NB4 (cell line): ENCODE measurements around the gene NAT10.
A peak's percentile ranks its signal among the peaks of the same experiment; 100 is the strongest.

ENCODE experiments used
- DNase-seq: peaks from one replicate; pipeline ENCODE4 v3.0.0; 2010; ENCODE audit warnings: low read depth
- H3K4me3 ChIP-seq: one replicate; pipeline ENCODE4 v1.5.1; 2011; ENCODE audit warnings: mild to moderate bottlenecking, low read depth, low read length, moderate library complexity
- CTCF ChIP-seq: IDR thresholded peaks from one replicate; pipeline ENCODE4 v1.5.1; 2012; ENCODE audit warnings: low read depth, low read length
- MAX ChIP-seq: IDR thresholded peaks from 2 replicates; pipeline ENCODE4 v1.6.1; 2011; ENCODE audit warnings: low read depth, low read length
- MYC ChIP-seq: IDR thresholded peaks from 2 replicates; pipeline ENCODE4 v1.6.1; 2011; ENCODE audit warnings: low read depth, low read length
- POLR2A ChIP-seq: IDR thresholded peaks from 2 replicates; pipeline ENCODE4 v1.6.1; 2011; ENCODE audit warnings: mild to moderate bottlenecking; ENCODE audit not compliant: insufficient read length; ENCODE audit errors: extremely low read depth

The NAT10 gene

GRCh38 chr11:34161812-34162492 is 56.5 kb downstream of the NAT10 start:
- TF ChIP-seq MYC, result no peak
- TF ChIP-seq MAX, result no peak
- TF ChIP-seq CTCF, result no peak
- no peak for TF ChIP-seq POLR2A

GRCh38 chr11:34162493-34162820 is 57.0 kb downstream of the NAT10 start:
- no peak overlapping the region for H3K4me3 ChIP-seq
- no peak for DNase-seq
- TF ChIP-seq MAX, result no peak
- TF ChIP-seq POLR2A, result no peak
- no peak for TF ChIP-seq MYC
- no peak for TF ChIP-seq CTCF

More at GRCh38 chr11:34161812-34162492, 56.5 kb downstream of the NAT10 start:
- H3K4me3 ChIP-seq, result no peak overlapping the region
- peak; percentile 63 for DNase-seq

GRCh38 chr11:34162856-34163255 is 57.4 kb downstream of the NAT10 start:
- no peak for TF ChIP-seq MAX
- no peak for TF ChIP-seq MYC
- no peak for TF ChIP-seq POLR2A
- TF ChIP-seq CTCF, result no peak
- DNase-seq, result no peak
- no peak overlapping the region for H3K4me3 ChIP-seq

GRCh38 chr11:34165121-34165520 is 59.7 kb downstream of the NAT10 start:
- no peak overlapping the region for H3K4me3 ChIP-seq
- DNase-seq, result no peak
- TF ChIP-seq MAX (no peak), POLR2A (no peak), MYC (no peak), CTCF (no peak)

- no peak overlapping the region for H3K4me3 ChIP-seq
- no peak for TF ChIP-seq CTCF
- no peak for TF ChIP-seq MAX
- TF ChIP-seq MYC, result no peak
- no peak for TF ChIP-seq POLR2A
- no peak for DNase-seq
Observed at GRCh38 chr11:34165786-34166555, 60.5 kb downstream of the NAT10 start.
